A549 (cell line): ENCODE measurements around the gene OLIG2. TPM values are rescaled to one million over a fixed set of nuclear protein-coding genes. Genes with fewer than 3 reads are reported as not detected.

Source experiments
- ATAC-seq, 2 experiments: fragments of 200-7000 bp in 1 of 2; fragments of >200 bp in 1 of 2; cut with Nextera tagmentation in 1 of 2; cut with Tn5 transposase in 1 of 2; 3 replicates each; pipeline versions ENCODE4 v1.8.0 to v1.9.1; 2018 to 2020; ENCODE audit warnings: mild to moderate bottlenecking in 1 of 2, moderate library complexity in 1 of 2
- CTCF ChIA-PET: fragments of 300-600 bp; sonication (Branson Sonifier 250); formaldehyde crosslinking; extraction: SDS; loops from one replicate; lab custom pipeline; 2021; ENCODE audit warnings: antibody characterized with exemption, inconsistent platforms; lab: Yijun Ruan, JAX
- POLR2A ChIA-PET: fragments of 350-600 bp; formaldehyde crosslinking; extraction: SDS; loops from one replicate; lab custom pipeline; 2021; ENCODE audit warnings: antibody characterized with exemption, inconsistent platforms; lab: Yijun Ruan, JAX
- DNase-seq, 2 experiments: peaks; one replicate each; pipeline versions ENCODE4 v3.0.0 to v3.0.0-alpha.2; 2011 to 2016; ENCODE audit warnings: low read depth in 1 of 2, low spot score in 1 of 2
- FAIRE-seq: peaks from 2 replicates; lab custom pipeline; 2011; peaks lifted over from hg19 to GRCh38; lab: Jason Lieb, UNC
- H3K27ac ChIP-seq, 2 experiments: fragments of >200 bp; sonication (Bioruptor Twin); formaldehyde crosslinking; 3 replicates each; pipeline ENCODE4 v1.5.1; 2016 to 2017
- H3K4me1 ChIP-seq: fragments of >200 bp; sonication (Bioruptor Twin); formaldehyde crosslinking; 3 replicates; pipeline ENCODE4 v1.6.1; 2016
- H3K4me2 ChIP-seq: fragments of >200 bp; sonication (Bioruptor Twin); formaldehyde crosslinking; 3 replicates; pipeline ENCODE4 v1.6.1; 2016
- H3K4me3 ChIP-seq: fragments of >200 bp; sonication (Bioruptor Twin); formaldehyde crosslinking; 3 replicates; pipeline ENCODE4 v1.5.1; 2016
- H3K9me3 ChIP-seq: fragments of >200 bp; sonication (Bioruptor Twin); formaldehyde crosslinking; 3 replicates; pipeline ENCODE4 v1.6.1; 2016
- ATOH8 ChIP-seq: fragments of 250-450 bp; sonication (Bioruptor Pico); IDR thresholded peaks from 2 replicates; pipeline ENCODE4 v1.5.0; 2020; ENCODE audit warnings: low read depth, mild to moderate bottlenecking, moderate library complexity
- BCL3 ChIP-seq: fragments of >200 bp; sonication (Bioruptor Twin); formaldehyde crosslinking; IDR thresholded peaks from 3 replicates; pipeline ENCODE4 v1.6.1; 2016
- BHLHE40 ChIP-seq: IDR thresholded peaks from 2 replicates; pipeline ENCODE4 v1.6.1; 2012; ENCODE audit warnings: low read depth, low read length, inconsistent platforms
- CBX2 ChIP-seq: fragments of 200-600 bp; sonication (generic); IDR thresholded peaks from 2 replicates; pipeline ENCODE4 v1.6.1; 2016; ENCODE audit warnings: low read depth, mild to moderate bottlenecking, borderline replicate concordance
- CBX8 ChIP-seq: fragments of 200-600 bp; sonication (generic); IDR thresholded peaks from 2 replicates; pipeline ENCODE4 v1.6.1; 2016
- CHD4 ChIP-seq: fragments of 200-600 bp; sonication (generic); IDR thresholded peaks from 2 replicates; pipeline ENCODE4 v1.6.1; 2016; ENCODE audit warnings: antibody characterized with exemption, mild to moderate bottlenecking, borderline replicate concordance
- EHF ChIP-seq: fragments of 250-450 bp; sonication (Bioruptor Pico); IDR thresholded peaks from 2 replicates; pipeline ENCODE4 v1.5.0; 2020; ENCODE audit warnings: mild to moderate bottlenecking
- EHMT2 ChIP-seq: fragments of 200-600 bp; sonication (generic); IDR thresholded peaks from 2 replicates; pipeline ENCODE4 v1.6.1; 2016; ENCODE audit warnings: antibody characterized with exemption, low read depth, mild to moderate bottlenecking, moderate library complexity
- EP300 ChIP-seq, 2 experiments: fragments of >200 bp; sonication (Bioruptor Twin); formaldehyde crosslinking; IDR thresholded peaks; 2 replicates in 1 of 2; 3 replicates in 1 of 2; pipeline ENCODE4 v1.6.1; 2016 to 2017
- ESRRA ChIP-seq: fragments of 150-350 bp; IDR thresholded peaks from 2 replicates; pipeline ENCODE4 v1.6.1; 2014; ENCODE audit warnings: mild to moderate bottlenecking, low read length, borderline replicate concordance
- FOSB ChIP-seq: fragments of 250-450 bp; sonication (Bioruptor Pico); IDR thresholded peaks from 2 replicates; pipeline ENCODE4 v1.5.0; 2020; ENCODE audit warnings: mild to moderate bottlenecking, moderate library complexity
- GATA3 ChIP-seq: IDR thresholded peaks from 2 replicates; pipeline ENCODE4 v1.6.1; 2012; ENCODE audit warnings: borderline replicate concordance
- HDAC2 ChIP-seq: fragments of 200-600 bp; sonication (generic); IDR thresholded peaks from 2 replicates; pipeline ENCODE4 v1.6.1; 2016
- HES2 ChIP-seq: fragments of >200 bp; sonication (Bioruptor Twin); formaldehyde crosslinking; IDR thresholded peaks from 2 replicates; pipeline ENCODE4 v1.6.1; 2016
- HEYL ChIP-seq: fragments of 250-450 bp; sonication (Bioruptor Pico); IDR thresholded peaks from 2 replicates; pipeline ENCODE4 v1.8.0; 2021; ENCODE audit warnings: mild to moderate bottlenecking, moderate library complexity
- HOXA7 ChIP-seq: fragments of 250-450 bp; sonication (Bioruptor Pico); IDR thresholded peaks from 2 replicates; pipeline ENCODE4 v1.5.0; 2020; ENCODE audit warnings: mild to moderate bottlenecking, moderate library complexity
- HOXB5 ChIP-seq: fragments of 250-450 bp; sonication (Bioruptor Pico); IDR thresholded peaks from 2 replicates; pipeline ENCODE4 v1.5.0; 2020; ENCODE audit warnings: mild to moderate bottlenecking, moderate library complexity
- KDM1A ChIP-seq: fragments of 200-600 bp; sonication (generic); IDR thresholded peaks from 2 replicates; pipeline ENCODE4 v1.6.1; 2016; ENCODE audit warnings: low read depth, mild to moderate bottlenecking
- KDM5A ChIP-seq: fragments of 200-600 bp; sonication (generic); IDR thresholded peaks from 2 replicates; pipeline ENCODE4 v1.6.1; 2016; ENCODE audit warnings: antibody characterized with exemption, mild to moderate bottlenecking
- MAZ ChIP-seq: fragments of 150-350 bp; IDR thresholded peaks from 2 replicates; pipeline ENCODE4 v1.6.1; 2014; ENCODE audit warnings: antibody characterized with exemption, low read depth, low read length, borderline replicate concordance
- MYC ChIP-seq: IDR thresholded peaks from 2 replicates; pipeline ENCODE4 v1.6.1; 2012; ENCODE audit warnings: mild to moderate bottlenecking, inconsistent platforms, low read length, improper control_type of control experiment, borderline replicate concordance
- NPAS2 ChIP-seq: fragments of 250-450 bp; sonication (Bioruptor Pico); IDR thresholded peaks from 2 replicates; pipeline ENCODE4 v1.8.0; 2022; ENCODE audit warnings: mild to moderate bottlenecking, moderate library complexity, borderline replicate concordance
- PHF8 ChIP-seq: fragments of 200-600 bp; sonication (generic); IDR thresholded peaks from 2 replicates; pipeline ENCODE4 v1.6.1; 2016; ENCODE audit warnings: low read depth, mild to moderate bottlenecking, antibody characterized with exemption, moderate library complexity, borderline replicate concordance
- POLR2A ChIP-seq: IDR thresholded peaks from 2 replicates; pipeline ENCODE4 v1.6.1; 2012; ENCODE audit warnings: mild to moderate bottlenecking, low read length
- RARB ChIP-seq: fragments of 250-450 bp; sonication (Bioruptor Pico); IDR thresholded peaks from 2 replicates; pipeline ENCODE4 v1.8.0; 2021; ENCODE audit warnings: mild to moderate bottlenecking, moderate library complexity
- RNF2 ChIP-seq: fragments of 200-600 bp; sonication (generic); IDR thresholded peaks from 2 replicates; pipeline ENCODE4 v1.6.1; 2016; ENCODE audit warnings: low read depth, mild to moderate bottlenecking, antibody characterized with exemption, moderate library complexity, borderline replicate concordance
- SREBF2 ChIP-seq: fragments of 450-650 bp; IDR thresholded peaks from 2 replicates; pipeline ENCODE4 v1.6.1; 2014; ENCODE audit warnings: mild to moderate bottlenecking, moderate library complexity
- TFCP2L1 ChIP-seq: fragments of 250-450 bp; sonication (Bioruptor Pico); IDR thresholded peaks from 2 replicates; pipeline ENCODE4 v1.5.0; 2021; ENCODE audit warnings: mild to moderate bottlenecking
- TP53 ChIP-seq: fragments of 250-450 bp; sonication (Bioruptor Pico); IDR thresholded peaks from 2 replicates; pipeline ENCODE4 v1.5.0; 2021; ENCODE audit warnings: mild to moderate bottlenecking, moderate library complexity
- ZC3H11A ChIP-seq: fragments of 450-650 bp; IDR thresholded peaks from 2 replicates; pipeline ENCODE4 v1.6.1; 2014; ENCODE audit warnings: antibody characterized with exemption, mild to moderate bottlenecking
- ZNF302 ChIP-seq: fragments of 250-450 bp; sonication (Bioruptor Pico); IDR thresholded peaks from 2 replicates; pipeline ENCODE4 v1.9.0; 2021; ENCODE audit warnings: inconsistent platforms, mild to moderate bottlenecking, moderate library complexity
- ZSCAN20 ChIP-seq: fragments of 250-450 bp; sonication (Bioruptor Pico); IDR thresholded peaks from 2 replicates; pipeline ENCODE4 v1.8.0; 2022; ENCODE audit warnings: mild to moderate bottlenecking, moderate library complexity
- WGBS: methylation state at CpG from one replicate; pipeline ENCODE4 v1.1.6; 2017; ENCODE audit errors: missing lambda C conversion rate; 5-methylcytosine and 5-hydroxymethylcytosine counted together
- polyA plus RNA-seq, 4 experiments: library from polyadenylated mRNA; depleted of rRNA in 3 of 4; stranded (reverse); fragments of >200 nt; fragmentation: RNase III in 1 of 4; extraction: RNeasy Plus Mini Kit Qiagen cat#74134 plus additional on column Dnase treatment in 1 of 4; gene quantifications; 2 replicates in 3 of 4; 3 replicates in 1 of 4; pipeline ENCODE4 v1.2.3, GENCODE V29; 2011 to 2017

Gene OLIG2
- polyA plus RNA-seq, 2 of the 4 experiments (the other 2 are of a cell fraction), result not detected

GRCh38 chr21:33067043-33067442, 41.3 kb downstream of the OLIG2 start:
- CTCF ChIA-PET, result interaction anchor here (1.0 kb wide), 1 partner anchor 73 kb away, joined by 3 read pairs; no protein-coding TSS in a partner anchor
- WGBS, result 7% methylated on average over 7 of the region's 7 CpGs
- no peak overlapping the region for H3K4me2 ChIP-seq

GRCh38 chr21:33067457-33067856, 41.7 kb downstream of the OLIG2 start:
- POLR2A ChIA-PET, result no interaction called here
- Histone ChIP-seq H3K9me3 (peaks cover 8% of the 10 kb centered on the region), H3K4me3 (no peak overlapping the region), H3K27ac (no peak overlapping the region), H3K4me2 (no peak overlapping the region)
- DNase-seq (no peak), ATAC-seq (no peak)
- WGBS, result 24% methylated on average over 3 of the region's 4 CpGs
- TF ChIP-seq ESRRA (no peak), SREBF2 (no peak), RARB (no peak), EP300 (IDR thresholded peaks at IDR 0.05) (no peak), KDM1A (no peak), TFCP2L1 (CRISPR knock-in tag) (no peak), ZNF302 (no peak), EHF (no peak), FOSB (CRISPR knock-in tag) (no peak), PHF8 (no peak), ZC3H11A (no peak), ZSCAN20 (CRISPR knock-in tag) (no peak), CHD4 (no peak), CBX8 (no peak), BCL3 (no peak), BHLHE40 (no peak), MAZ (no peak), HDAC2 (no peak), KDM5A (no peak)
- TF ChIP-seq, all 56 proteins: peak for 0
- FAIRE-seq, result no peak
- CTCF ChIA-PET, result interaction anchor here (1.0 kb wide), 1 partner anchor 73 kb away, joined by 3 read pairs; no protein-coding TSS in a partner anchor
- 0 out of 3 replicates have a peak, but pooled peaks cover 4% of the 10 kb centered on the region for H3K4me1 ChIP-seq

More at GRCh38 chr21:33067043-33067442, 41.3 kb downstream of the OLIG2 start:
- FAIRE-seq, result no peak
- H3K4me1 ChIP-seq, result 0 out of 3 replicates have a peak, but pooled peaks cover 4% of the 10 kb centered on the region
- H3K9me3 ChIP-seq, result peaks cover 8% of the 10 kb centered on the region
- no peak for ATAC-seq
- no peak overlapping the region for H3K4me3 ChIP-seq
- H3K27ac ChIP-seq, result no peak overlapping the region
- TF ChIP-seq POLR2A (no peak), HES2 (no peak)
- POLR2A ChIA-PET, result no interaction called here
- DNase-seq, result no peak

- FAIRE-seq (no peak), ATAC-seq (no peak)
- Histone ChIP-seq H3K27ac (no peak overlapping the region), H3K9me3 (peaks cover 8% of the 10 kb centered on the region)
- POLR2A ChIA-PET, result no interaction called here
- no peak for TF ChIP-seq RNF2
- TF ChIP-seq TP53 (CRISPR knock-in tag), result no peak
- TF ChIP-seq MYC, result no peak
- TF ChIP-seq PHF8, result no peak
- no peak for TF ChIP-seq BHLHE40
- TF ChIP-seq CBX2, result no peak
- TF ChIP-seq HEYL (CRISPR knock-in tag), result no peak
- TF ChIP-seq ATOH8 (CRISPR knock-in tag), result no peak
- TF ChIP-seq EHMT2, result no peak
- TF ChIP-seq NPAS2 (CRISPR knock-in tag), result no peak
- no peak for TF ChIP-seq HOXB5 (CRISPR knock-in tag)
- TF ChIP-seq GATA3, result no peak
- TF ChIP-seq HOXA7 (CRISPR knock-in tag), result no peak
- TF ChIP-seq, all 56 proteins: peak for 0
- CTCF ChIA-PET, result interaction anchor here (1.3 kb wide), 1 partner anchor 18 kb away, joined by 3 read pairs; no protein-coding TSS in a partner anchor
- H3K4me1 ChIP-seq, result 0 out of 3 replicates have a peak, but pooled peaks cover 4% of the 10 kb centered on the region
- H3K4me3 ChIP-seq, result no peak overlapping the region
- 30% methylated on average over 5 of the region's 5 CpGs for WGBS
- no peak overlapping the region for H3K4me2 ChIP-seq
- no peak for DNase-seq
Observed at GRCh38 chr21:33069243-33069642, 43.5 kb downstream of the OLIG2 start.
